ENCODE results near the gene IDH1. TPM values are rescaled to one million over a fixed set of nuclear protein-coding genes. Genes with fewer than 3 reads are reported as not detected.

Gene IDH1
- total RNA-seq, 1 experiment from 2014 or later = 50.2 TPM

Other genes with a start within 250 kb of the IDH1 start
- 5.4 and 7.5 TPM in 2 replicates for gene PLEKHM3, start 229.5 kb downstream of the IDH1 start, total RNA-seq (2022)
- gene CRYGD, start 130.5 kb downstream of the IDH1 start, total RNA-seq (2022) = not detected in 2 replicates
- gene CRYGC, start 125.2 kb downstream of the IDH1 start, total RNA-seq (2022) = not detected in 2 replicates
- gene CRYGB, start 108.9 kb downstream of the IDH1 start, total RNA-seq (2022) = not detected in 2 replicates
- not detected in 2 replicates for gene CRYGA, start 91.5 kb downstream of the IDH1 start, total RNA-seq (2022)
- gene C2orf80, start 65.0 kb downstream of the IDH1 start, total RNA-seq (2022) = not detected in 2 replicates
- gene PIKFYVE, start 11.2 kb upstream of the IDH1 start, total RNA-seq (2022) = 22.8 and 27.2 TPM in 2 replicates
- not detected in 2 replicates for gene PTH2R, start 151.7 kb upstream of the IDH1 start, total RNA-seq (2022)